Measurements from ENCODE around the gene GLIPR1. TPM values are rescaled to one million over a fixed set of nuclear protein-coding genes. Genes with fewer than 3 reads are reported as not detected.

Gene GLIPR1
- total and polyA plus RNA-seq, 2 donors (not counting 3 experiments of a cell fraction or from before 2014, with no cell fraction given) = 98.8 to 108 TPM

DNA sequence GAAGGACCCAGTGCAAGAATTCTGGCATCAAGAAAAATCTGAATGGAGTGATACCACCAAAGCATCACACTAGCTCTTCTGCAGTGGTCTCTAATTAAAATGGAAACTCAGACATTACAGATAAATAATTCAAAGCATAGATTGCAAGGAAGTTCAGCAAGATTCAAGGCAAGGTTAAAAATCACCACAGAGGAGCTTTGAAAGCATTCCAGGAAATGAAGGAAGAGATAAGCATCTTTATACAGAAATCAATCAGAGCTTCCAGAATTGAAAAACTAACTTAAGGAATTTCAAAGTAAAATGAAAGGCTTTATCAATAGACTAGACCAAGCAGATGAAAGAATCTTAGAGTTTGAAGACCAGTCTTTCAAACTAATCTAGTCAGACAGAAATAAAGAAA lies 20.4 kb upstream of the GLIPR1 start:
- Histone ChIP-seq H3K9ac (replicated peaks; ENCODE audit: extremely low read depth, insufficient read depth, low read length) (no peak overlapping the region), H3K79me2 (ENCODE audit: control insufficient read depth, insufficient read depth, low read length) (no peaks in the 10 kb centered on the region), H2AFZ (ENCODE audit: low read depth, low read length) (no peak overlapping the region), H3K9me1 (replicated peaks; ENCODE audit: control insufficient read depth, extremely low read depth, insufficient read depth, low read length) (no peaks in the 10 kb centered on the region), H3K4me2 (ENCODE audit: insufficient read depth, low read length) (no peak overlapping the region), H3K4me1 (ENCODE audit: control insufficient read depth, extremely low read depth, insufficient read depth, low read length) (no peaks in the 10 kb centered on the region), H3K27ac (ENCODE audit: insufficient read depth, low read depth, low read length) (no peak overlapping the region), H4K20me1 (replicated peaks; ENCODE audit: control insufficient read depth, extremely low read depth, insufficient read depth, low read length) (no peaks in the 10 kb centered on the region), H3K27me3 (ENCODE audit: control insufficient read depth in 2 of 2, insufficient read depth in 2 of 2, low read length in 2 of 2) (no peaks in the 10 kb centered on the region), H3K36me3 (ENCODE audit: control insufficient read depth in 2 of 2, extremely low read depth in 1 of 2, insufficient read depth in 2 of 2, low read length in 2 of 2) (no peaks in the 10 kb centered on the region), H3K9me3 (replicated peaks; ENCODE audit: control insufficient read depth, insufficient read depth, low read length) (no peaks in the 10 kb centered on the region), H3K4me3 (replicated peaks in 1 of 3; ENCODE audit: insufficient read depth in 1 of 3, low read depth in 1 of 3, low read length in 3 of 3) (no peak overlapping the region)
- no peak for FAIRE-seq
- ChIA-PET CTCF (interaction anchor here (0.9 to 1.7 kb wide), 6 partner anchors 9 to 125 kb away, joined by 3 to 6 read pairs (median 4); partner anchors contain the start of gene GLIPR1L1), POLR2A (interaction anchor here (1.7 kb wide), 1 partner anchor 20 kb away, joined by 5 read pairs; the partner anchor contains the start of gene GLIPR1)
- intact Hi-C loops (cut with micrococcal nuclease) = no loop called here
- TF ChIP-seq GATA2 (IDR thresholded peaks at IDR 0.05; ENCODE audit: insufficient read depth, insufficient read length, low read depth, low read length) (peak; percentile 15), POLR2AphosphoS5 (IDR thresholded peaks at IDR 0.05; ENCODE audit: insufficient read depth, low read depth, low read length) (no peak)
- no TSS peak for BruUV-seq (replicated peaks)
- dilution Hi-C loops (cut with MboI; ENCODE audit: extremely low pct_ligation_motif_present, low sequenced_read_pairs) = no loop called here
- DNase-seq (ENCODE audit: low read depth, low spot score) = no peak

GRCh38 chr12:75471902-75472890 lies 8.4 kb upstream of the GLIPR1 start:
- Histone ChIP-seq H3K36me3 (ENCODE audit: control insufficient read depth in 2 of 2, extremely low read depth in 1 of 2, insufficient read depth in 2 of 2, low read length in 2 of 2) (no peaks in the 10 kb centered on the region), H3K9me1 (replicated peaks; ENCODE audit: control insufficient read depth, extremely low read depth, insufficient read depth, low read length) (no peaks in the 10 kb centered on the region), H3K27ac (ENCODE audit: insufficient read depth, low read depth, low read length) (no peak overlapping the region), H3K4me3 (replicated peaks in 1 of 3; ENCODE audit: insufficient read depth in 1 of 3, low read depth in 1 of 3, low read length in 3 of 3) (no peak overlapping the region), H3K27me3 (ENCODE audit: control insufficient read depth in 2 of 2, insufficient read depth in 2 of 2, low read length in 2 of 2) (peaks cover 5 to 6% of the 10 kb centered on the region in 2 experiments), H2AFZ (ENCODE audit: low read depth, low read length) (no peak overlapping the region), H4K20me1 (replicated peaks; ENCODE audit: control insufficient read depth, extremely low read depth, insufficient read depth, low read length) (no peaks in the 10 kb centered on the region), H3K79me2 (ENCODE audit: control insufficient read depth, insufficient read depth, low read length) (no peaks in the 10 kb centered on the region), H3K4me1 (ENCODE audit: control insufficient read depth, extremely low read depth, insufficient read depth, low read length) (no peaks in the 10 kb centered on the region), H3K9me3 (replicated peaks; ENCODE audit: control insufficient read depth, insufficient read depth, low read length) (no peaks in the 10 kb centered on the region), H3K9ac (replicated peaks; ENCODE audit: extremely low read depth, insufficient read depth, low read length) (no peak overlapping the region), H3K4me2 (ENCODE audit: insufficient read depth, low read length) (no peak overlapping the region)
- no TSS peak for BruUV-seq (replicated peaks)
- TF ChIP-seq MYC (IDR thresholded peaks at IDR 0.05; ENCODE audit: low read depth, low read length) = no peak
- TF ChIP-seq EZH2 (IDR thresholded peaks at IDR 0.05; ENCODE audit: borderline replicate concordance, low read depth, low read length, severe bottlenecking) = no peak
- TF ChIP-seq GATA2 (IDR thresholded peaks at IDR 0.05; ENCODE audit: insufficient read depth, insufficient read length, low read depth, low read length) = no peak
- TF ChIP-seq JUN (IDR thresholded peaks at IDR 0.05; ENCODE audit: borderline replicate concordance, insufficient read depth, insufficient read length, low read depth) = no peak
- TF ChIP-seq FOS (IDR thresholded peaks at IDR 0.05; ENCODE audit: borderline replicate concordance, insufficient read depth, low read length) = no peak
- TF ChIP-seq POLR2AphosphoS5 (IDR thresholded peaks at IDR 0.05; ENCODE audit: insufficient read depth, low read depth, low read length) = no peak
- TF ChIP-seq, protein P1, sequence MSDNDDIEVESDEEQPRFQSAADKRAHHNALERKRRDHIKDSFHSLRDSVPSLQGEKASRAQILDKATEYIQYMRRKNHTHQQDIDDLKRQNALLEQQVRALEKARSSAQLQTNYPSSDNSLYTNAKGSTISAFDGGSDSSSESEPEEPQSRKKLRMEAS (IDR thresholded peaks at IDR 0.05; ENCODE audit: insufficient read depth, insufficient read length) = no peak
- TF ChIP-seq, protein P2, sequence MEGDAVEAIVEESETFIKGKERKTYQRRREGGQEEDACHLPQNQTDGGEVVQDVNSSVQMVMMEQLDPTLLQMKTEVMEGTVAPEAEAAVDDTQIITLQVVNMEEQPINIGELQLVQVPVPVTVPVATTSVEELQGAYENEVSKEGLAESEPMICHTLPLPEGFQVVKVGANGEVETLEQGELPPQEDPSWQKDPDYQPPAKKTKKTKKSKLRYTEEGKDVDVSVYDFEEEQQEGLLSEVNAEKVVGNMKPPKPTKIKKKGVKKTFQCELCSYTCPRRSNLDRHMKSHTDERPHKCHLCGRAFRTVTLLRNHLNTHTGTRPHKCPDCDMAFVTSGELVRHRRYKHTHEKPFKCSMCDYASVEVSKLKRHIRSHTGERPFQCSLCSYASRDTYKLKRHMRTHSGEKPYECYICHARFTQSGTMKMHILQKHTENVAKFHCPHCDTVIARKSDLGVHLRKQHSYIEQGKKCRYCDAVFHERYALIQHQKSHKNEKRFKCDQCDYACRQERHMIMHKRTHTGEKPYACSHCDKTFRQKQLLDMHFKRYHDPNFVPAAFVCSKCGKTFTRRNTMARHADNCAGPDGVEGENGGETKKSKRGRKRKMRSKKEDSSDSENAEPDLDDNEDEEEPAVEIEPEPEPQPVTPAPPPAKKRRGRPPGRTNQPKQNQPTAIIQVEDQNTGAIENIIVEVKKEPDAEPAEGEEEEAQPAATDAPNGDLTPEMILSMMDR (IDR thresholded peaks at IDR 0.05; ENCODE audit: extremely low read depth in 1 of 2, insufficient read depth in 1 of 2, low read depth in 1 of 2, low read length in 2 of 2) = no peak
- no peak for TF ChIP-seq POLR2A (IDR thresholded peaks at IDR 0.05; ENCODE audit: low read depth, low read length)
- ChIA-PET CTCF (interaction anchor here (0.8 to 1.2 kb wide), 3 partner anchors 8 to 20 kb away, joined by 3 to 6 read pairs (median 3); partner anchors contain the start of gene GLIPR1), POLR2A (interaction anchor here (0.6 kb wide), 1 partner anchor 1337 kb away, joined by 3 read pairs; no protein-coding TSS in a partner anchor)
- FAIRE-seq = no peak
- no peak for DNase-seq (ENCODE audit: low read depth, low spot score)
- dilution Hi-C loops (cut with MboI; ENCODE audit: extremely low pct_ligation_motif_present, low sequenced_read_pairs) = no loop called here
- intact Hi-C loops (cut with micrococcal nuclease) = no loop called here
